Right lobe of liver (tissue), 6 donors: ENCODE measurements around the gene SYNGR3. TPM values are rescaled to one million over a fixed set of nuclear protein-coding genes. Genes with fewer than 3 reads are reported as not detected.

Experiments
- ATAC-seq, 4 donors: fragments of 200-7000 bp; cut with Tn5 transposase; one replicate each; pipeline ENCODE4 v1.9.1; 2020; ENCODE audit warnings: mild to moderate bottlenecking in 4 of 4, moderate library complexity in 4 of 4
- DNase-seq, 3 donors: peaks; one replicate each; pipeline ENCODE4 v3.0.0-alpha.2; 2020
- H3K27ac ChIP-seq, 3 donors: fragments of 200-600 bp; one replicate each; pipeline ENCODE4 v1.8.0; 2022
- H3K27me3 ChIP-seq, 2 donors: fragments of 200-600 bp; one replicate each; pipeline ENCODE4 v1.8.0; 2022
- H3K36me3 ChIP-seq, 4 donors: fragments of 200-600 bp; sonication (generic) in 1 of 4; one replicate each; pipeline versions ENCODE4 v1.5.1 to v1.8.0; 2017 to 2022; ENCODE audit warnings: control low read depth in 1 of 4
- H3K4me1 ChIP-seq, 4 donors: fragments of 200-600 bp; sonication (generic) in 1 of 4; one replicate each; pipeline versions ENCODE4 v1.5.1 to v1.8.0; 2017 to 2022; ENCODE audit warnings: control low read depth in 1 of 4
- H3K4me3 ChIP-seq, 3 donors: fragments of 200-600 bp; one replicate each; pipeline ENCODE4 v1.8.0; 2022
- H3K9me3 ChIP-seq, 4 donors: fragments of 200-600 bp; sonication (generic) in 1 of 4; one replicate each; pipeline versions ENCODE4 v1.5.1 to v1.8.0; 2017 to 2022; ENCODE audit warnings: control low read depth in 1 of 4
- POLR2A ChIP-seq: fragments of 450-650 bp; IDR thresholded peaks from one replicate; pipeline ENCODE4 v1.6.1; 2017; ENCODE audit warnings: antibody characterized with exemption, mild to moderate bottlenecking
- WGBS: methylation state at CpG from one replicate; pipeline ENCODE4 v1.1.6; 2018; ENCODE audit warnings: low coverage, low lambda C conversion rate; ENCODE audit not compliant: insufficient coverage; ENCODE audit errors: missing lambda C conversion rate; 5-methylcytosine and 5-hydroxymethylcytosine counted together
- intact Hi-C, 2 donors: fragments of 100-400 bp; cut with DNase I; formaldehyde crosslinking; loops; one replicate each; pipeline versions ENCODE4 v1.11.2 to v1.14.1; 2022
- total RNA-seq, 6 experiments: library from RNA; depleted of rRNA in 2 of 6; stranded (reverse); fragments of >200 nt in 2 of 6; fragmentation: NEBNext Ultra II Directional in 3 of 6; extraction: Animal tissue kit (Norgen Biotek cat#: 25700) in 3 of 6; gene quantifications; one replicate each; pipeline versions ENCODE4 v1.1.0 to v1.2.4, GENCODE V29; 2016 to 2023
- TF ChIP-seq, protein P1 (sequence below), 4 donors: fragments of 200-600 bp in 3 of 4; fragments of 450-650 bp in 1 of 4; IDR thresholded peaks; one replicate each; pipeline versions ENCODE4 v1.5.1 to v1.8.0; 2016 to 2022; ENCODE audit warnings: antibody characterized with exemption in 4 of 4, mild to moderate bottlenecking in 2 of 4
- donor health status: DM: no; HTN: yes; CAD: no.
- donor health status: DM: no; HTN: no; CAD: no.
- donor health status: DM: no; HTN: no; CAD: no.
- donor health status: DM: no; HTN: yes; CAD: no.
- donor health status: DM: no; HTN: yes; CAD: no.

SYNGR3 gene
- total RNA-seq, 6 experiments from 2014 or later, result 0.22 TPM; not detected in 5

DNA sequence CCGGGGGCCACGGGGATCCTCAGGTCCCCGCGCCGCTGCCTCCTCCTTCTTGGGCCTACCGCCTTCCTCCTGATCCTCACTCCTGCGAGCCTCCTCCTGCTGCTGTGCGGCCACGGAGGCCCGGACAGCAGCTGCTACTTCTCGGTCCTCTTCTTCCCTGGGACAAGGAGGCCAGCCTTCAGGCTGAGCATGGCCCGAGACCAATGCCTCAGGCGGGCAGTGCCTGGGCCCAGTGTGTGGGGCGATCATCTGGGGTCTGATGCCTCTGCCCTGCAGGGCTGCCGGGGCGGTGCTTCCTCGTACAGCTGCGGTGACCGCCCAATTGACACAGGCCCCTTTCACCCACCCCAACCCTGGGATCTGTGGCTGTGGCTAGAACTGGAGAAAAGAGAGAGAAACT, 11.3 kb downstream of the SYNGR3 start:
- DNase-seq (no peak), ATAC-seq (no peak)
- Histone ChIP-seq H3K9me3 (no peaks in the 10 kb centered on the region), H3K4me1 (peaks cover 0 to 12% (median 5%) of the 10 kb centered on the region in 4 donors), H3K27me3 (no peaks in the 10 kb centered on the region), H3K27ac (no peak overlapping the region), H3K4me3 (no peak overlapping the region), H3K36me3 (peaks cover 8 to 58% (median 24%) of the 10 kb centered on the region in 4 donors)
- WGBS, result no CpG with 5 or more reads among the region's 19 CpGs
- intact Hi-C loops, result no loop called here
- TF ChIP-seq, protein P1, sequence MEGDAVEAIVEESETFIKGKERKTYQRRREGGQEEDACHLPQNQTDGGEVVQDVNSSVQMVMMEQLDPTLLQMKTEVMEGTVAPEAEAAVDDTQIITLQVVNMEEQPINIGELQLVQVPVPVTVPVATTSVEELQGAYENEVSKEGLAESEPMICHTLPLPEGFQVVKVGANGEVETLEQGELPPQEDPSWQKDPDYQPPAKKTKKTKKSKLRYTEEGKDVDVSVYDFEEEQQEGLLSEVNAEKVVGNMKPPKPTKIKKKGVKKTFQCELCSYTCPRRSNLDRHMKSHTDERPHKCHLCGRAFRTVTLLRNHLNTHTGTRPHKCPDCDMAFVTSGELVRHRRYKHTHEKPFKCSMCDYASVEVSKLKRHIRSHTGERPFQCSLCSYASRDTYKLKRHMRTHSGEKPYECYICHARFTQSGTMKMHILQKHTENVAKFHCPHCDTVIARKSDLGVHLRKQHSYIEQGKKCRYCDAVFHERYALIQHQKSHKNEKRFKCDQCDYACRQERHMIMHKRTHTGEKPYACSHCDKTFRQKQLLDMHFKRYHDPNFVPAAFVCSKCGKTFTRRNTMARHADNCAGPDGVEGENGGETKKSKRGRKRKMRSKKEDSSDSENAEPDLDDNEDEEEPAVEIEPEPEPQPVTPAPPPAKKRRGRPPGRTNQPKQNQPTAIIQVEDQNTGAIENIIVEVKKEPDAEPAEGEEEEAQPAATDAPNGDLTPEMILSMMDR (IDR thresholded peaks at IDR 0.05), result no peak

DNA sequence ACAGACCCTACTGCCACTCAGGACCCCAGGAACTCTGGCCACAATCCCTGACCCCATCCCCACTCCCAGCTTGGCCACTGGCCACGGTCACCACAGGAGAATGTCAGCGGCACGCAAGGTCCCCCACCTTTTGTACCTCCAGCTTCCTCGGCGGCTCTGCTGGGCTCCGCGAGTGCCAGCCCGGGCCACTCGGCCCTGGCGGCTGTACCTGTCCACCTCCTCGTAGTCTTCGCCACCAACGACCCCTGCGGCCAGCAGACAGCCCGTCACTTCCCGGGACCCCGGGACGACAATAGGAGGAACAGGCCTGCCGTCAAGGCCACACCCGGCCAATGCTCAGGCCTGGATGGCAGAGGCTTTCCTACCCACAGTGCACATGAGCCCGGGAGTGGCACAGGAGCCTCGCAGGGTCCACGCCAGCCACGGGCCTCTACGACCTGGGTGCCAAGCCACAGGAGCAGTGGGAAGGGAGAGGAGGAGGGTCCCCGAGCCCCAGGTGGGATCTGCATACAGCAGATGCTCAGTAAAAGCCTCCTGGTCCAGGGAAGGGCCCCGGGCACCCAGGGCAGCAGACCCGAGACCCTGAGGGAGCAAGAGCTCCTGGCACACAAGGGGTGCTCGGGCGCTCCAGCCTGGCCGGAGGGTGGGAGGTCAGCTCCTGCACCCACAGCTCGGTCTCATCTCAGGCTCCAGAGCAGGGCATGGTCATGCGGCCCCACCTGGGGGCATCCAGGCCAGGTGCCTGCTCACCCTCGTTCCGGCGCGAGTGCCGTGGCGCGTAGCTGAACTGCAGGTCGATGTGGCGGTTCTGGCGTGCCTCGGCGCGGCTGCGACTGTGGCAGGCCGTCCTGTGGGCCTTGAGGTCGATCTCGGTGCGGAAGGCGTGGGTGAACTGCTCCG, 11.9 kb downstream of the SYNGR3 start:
- peak in 1 of 3 donors; percentile 50 for DNase-seq
- TF ChIP-seq, protein P1 (IDR thresholded peaks at IDR 0.05), result no peak
- TF ChIP-seq POLR2A, result no peak
- intact Hi-C loops, result no loop called here
- no peak for ATAC-seq
- 99% methylated on average over 12 of the region's 53 CpGs for WGBS
- H3K4me3 ChIP-seq, result no peak overlapping the region
- peaks cover 8 to 58% (median 24%) of the 10 kb centered on the region in 4 donors for H3K36me3 ChIP-seq
- H3K9me3 ChIP-seq, result no peaks in the 10 kb centered on the region
- no peaks in the 10 kb centered on the region for H3K27me3 ChIP-seq
- no peak overlapping the region for H3K27ac ChIP-seq
- H3K4me1 ChIP-seq, result peaks cover 0 to 12% (median 5%) of the 10 kb centered on the region in 4 donors

DNA sequence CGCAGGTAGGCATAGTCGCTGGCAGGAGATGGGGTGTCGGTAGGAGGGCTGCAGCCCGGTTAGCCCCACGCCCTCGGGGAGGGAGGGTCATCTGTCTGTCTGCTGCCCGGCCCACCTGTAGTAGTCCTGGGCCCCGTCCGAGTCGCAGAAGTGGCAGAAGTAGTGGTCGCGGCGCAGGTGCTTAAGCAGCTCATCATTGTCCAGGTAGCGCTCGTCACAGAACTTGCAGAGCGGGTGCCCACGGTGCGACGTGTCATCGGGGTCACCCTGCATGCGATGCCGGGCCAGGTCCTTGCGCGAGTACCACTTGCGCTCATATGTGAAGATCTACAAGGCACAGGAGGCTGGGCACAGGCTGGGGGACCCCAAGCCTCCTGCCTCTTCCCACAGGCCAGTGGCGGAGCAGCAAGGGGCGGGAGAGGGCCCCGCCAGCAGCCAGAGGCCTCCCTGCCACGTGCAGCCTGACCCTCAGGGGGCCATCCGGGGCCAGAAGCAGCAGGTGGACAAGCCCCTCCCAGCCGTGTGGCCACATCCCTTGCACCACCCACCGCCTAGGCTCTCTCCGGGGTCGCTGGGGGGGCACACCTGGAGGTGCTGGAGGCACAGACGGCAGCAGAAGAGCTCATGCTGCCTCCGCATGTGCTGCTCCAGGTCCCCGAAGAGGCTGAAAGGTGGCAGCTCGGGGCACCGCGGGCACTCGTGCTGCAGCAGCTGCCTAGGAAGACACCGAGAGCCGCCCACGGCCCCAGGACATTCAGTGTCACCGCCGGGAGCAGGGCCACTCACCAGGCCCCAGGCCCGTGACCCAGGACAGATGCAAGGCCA, 12.8 kb downstream of the SYNGR3 start:
- peaks cover 0 to 20% (median 8%) of the 10 kb centered on the region in 4 donors for H3K4me1 ChIP-seq
- H3K36me3 ChIP-seq, result peaks cover 8 to 53% (median 24%) of the 10 kb centered on the region in 4 donors
- 80% methylated on average over 3 of the region's 47 CpGs for WGBS
- no peaks in the 10 kb centered on the region for H3K27me3 ChIP-seq
- H3K27ac ChIP-seq, result no peak overlapping the region
- H3K9me3 ChIP-seq, result no peaks in the 10 kb centered on the region
- no peak overlapping the region for H3K4me3 ChIP-seq
- TF ChIP-seq, protein P1 (IDR thresholded peaks at IDR 0.05), result no peak
- no peak for TF ChIP-seq POLR2A
- ATAC-seq, result no peak
- intact Hi-C loops, result no loop called here
- peak in 1 of 3 donors; percentile 57 for DNase-seq

DNA sequence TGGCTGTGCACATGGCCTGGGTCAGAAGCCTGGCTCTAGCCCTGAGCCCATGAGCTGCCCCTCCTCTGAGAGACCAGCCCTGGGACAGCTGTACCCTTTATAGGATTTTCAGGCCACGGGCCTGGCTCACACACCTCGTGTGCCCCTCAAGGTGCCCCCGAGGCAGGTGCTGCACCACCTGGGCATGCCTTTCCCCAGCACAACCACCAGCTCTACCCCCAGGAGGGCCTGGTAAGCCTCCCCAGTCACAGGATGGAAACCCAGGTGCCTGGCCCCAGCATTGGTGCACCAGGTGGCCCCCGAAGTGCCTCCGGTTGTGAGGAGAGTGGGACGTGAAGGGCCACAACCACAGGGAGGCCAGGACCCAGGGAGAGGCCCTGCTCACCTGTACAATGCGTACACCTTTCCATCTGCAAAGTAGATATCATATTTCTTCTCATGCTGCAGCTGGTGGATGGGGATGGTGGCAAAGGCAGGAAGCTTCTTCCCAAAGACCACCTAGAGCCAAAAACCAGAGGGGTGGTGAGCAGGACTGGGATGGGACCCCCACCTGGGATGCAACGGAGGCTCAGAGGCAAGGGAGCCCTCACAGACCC, 13.6 kb downstream of the SYNGR3 start:
- no peaks in the 10 kb centered on the region for H3K27me3 ChIP-seq
- peaks cover 5 to 48% (median 24%) of the 10 kb centered on the region in 4 donors for H3K36me3 ChIP-seq
- ATAC-seq, result no peak
- intact Hi-C loops, result no loop called here
- H3K27ac ChIP-seq, result no peak overlapping the region
- DNase-seq, result no peak
- H3K9me3 ChIP-seq, result no peaks in the 10 kb centered on the region
- H3K4me3 ChIP-seq, result no peak overlapping the region
- 57% methylated on average over 2 of the region's 8 CpGs for WGBS
- TF ChIP-seq, protein P1 (IDR thresholded peaks at IDR 0.05), result no peak
- no peak for TF ChIP-seq POLR2A
- peaks cover 0 to 27% (median 15%) of the 10 kb centered on the region in 4 donors for H3K4me1 ChIP-seq
